HL-60/S4 treated with phorbol 12-myristate 13-acetate at 8.2 ng/mL for 4 days and 3 days (cell line): ENCODE data around the gene SLC2A10.

Source experiments
- in situ Hi-C: fragments of 300-500 bp; cut with MboI; formaldehyde crosslinking; loops from 2 replicates; pipeline ENCODE4 v1.15.0; 2022; ENCODE audit warnings: low sequenced_read_pairs

SLC2A10 gene

GRCh38 chr20:46701556-46701955, 7.9 kb upstream of the SLC2A10 start:
- in situ Hi-C loops: no loop called here

- in situ Hi-C loops: no loop called here
These were observed 7.5 kb upstream of the SLC2A10 start for GRCh38 chr20:46701986-46702385.

GRCh38 chr20:46702447-46703203, 6.8 kb upstream of the SLC2A10 start:
- in situ Hi-C loops: no loop called here

- in situ Hi-C loops: no loop called here
These were observed 6.0 kb upstream of the SLC2A10 start for GRCh38 chr20:46703435-46703834.

- in situ Hi-C loops: no loop called here
These were observed 4.6 kb upstream of the SLC2A10 start for GRCh38 chr20:46704714-46705377.

GRCh38 chr20:46705378-46705729, 4.1 kb upstream of the SLC2A10 start:
- in situ Hi-C loops: no loop called here

- in situ Hi-C loops: no loop called here
These were observed 3.2 kb upstream of the SLC2A10 start for GRCh38 chr20:46706242-46706641.

GRCh38 chr20:46708172-46708860, 1.1 kb upstream of the SLC2A10 start:
- in situ Hi-C loops: no loop called here

- in situ Hi-C loops: no loop called here
These were observed 392 bp upstream of the SLC2A10 start for GRCh38 chr20:46709055-46709458.

- in situ Hi-C loops: no loop called here
These were observed 884 bp downstream of the SLC2A10 start for GRCh38 chr20:46710153-46710913.

- in situ Hi-C loops: no loop called here
These were observed 2.7 kb downstream of the SLC2A10 start for GRCh38 chr20:46712056-46712636.

- in situ Hi-C loops: no loop called here
These were observed 4.7 kb downstream of the SLC2A10 start for GRCh38 chr20:46713957-46714834.

GRCh38 chr20:46715292-46715756, 5.9 kb downstream of the SLC2A10 start:
- in situ Hi-C loops: no loop called here

GRCh38 chr20:46717818-46718541, 8.5 kb downstream of the SLC2A10 start:
- in situ Hi-C loops: no loop called here

- in situ Hi-C loops: no loop called here
These were observed 10.6 kb downstream of the SLC2A10 start for GRCh38 chr20:46720019-46720418.

GRCh38 chr20:46720776-46721425, 11.5 kb downstream of the SLC2A10 start:
- in situ Hi-C loops: no loop called here

GRCh38 chr20:46721476-46721875, 12.0 kb downstream of the SLC2A10 start:
- in situ Hi-C loops: no loop called here

GRCh38 chr20:46722450-46722849, 13.0 kb downstream of the SLC2A10 start:
- in situ Hi-C loops: no loop called here

GRCh38 chr20:46723039-46723438, 13.6 kb downstream of the SLC2A10 start:
- in situ Hi-C loops: no loop called here
